K562 (cell line): ENCODE data around the gene RASL12. TPM values are rescaled to one million over a fixed set of nuclear protein-coding genes. Genes with fewer than 3 reads are reported as not detected.

ENCODE experiments used
- ATAC-seq: fragments of 200-7000 bp; cut with Tn5 transposase; 3 replicates; pipeline ENCODE4 v1.9.1; 2020; ENCODE audit warnings: moderate library complexity
- BruUV-seq: library from RNA; stranded (reverse); fragments of 400-500 nt; replicated peaks from 2 replicates; lab custom pipeline; 2021; lab: Mats Ljungman, UMichigan
- CTCF ChIA-PET: fragments of 300-600 bp; formaldehyde crosslinking; extraction: SDS; loops from one replicate; lab custom pipeline; 2021; ENCODE audit warnings: low intra/inter-chr PET ratio; lab: Yijun Ruan, JAX
- POLR2A ChIA-PET: fragments of 300-600, 350-650 bp; sonication (Branson Sonifier 250); formaldehyde crosslinking; extraction: SDS; loops from one replicate; lab custom pipeline; 2021; ENCODE audit warnings: antibody characterized with exemption, inconsistent platforms; lab: Yijun Ruan, JAX
- DNase-seq, 4 experiments: peaks; one replicate each; pipeline versions ENCODE4 v3.0.0 to v3.0.0-alpha.2; 2011 to 2018; ENCODE audit warnings: low spot score in 3 of 4, mixed read lengths in 3 of 4; ENCODE audit errors: extremely low read depth in 1 of 4
- FAIRE-seq: peaks from 2 replicates; lab custom pipeline; 2011; peaks lifted over from hg19 to GRCh38; lab: Jason Lieb, UNC
- H2AFZ ChIP-seq: 2 replicates; pipeline ENCODE4 v1.6.0; 2011; ENCODE audit warnings: low read depth, low read length, control low read depth, inconsistent platforms
- H3K27ac ChIP-seq: fragments of 200-600 bp; 3 replicates; pipeline ENCODE4 v1.8.0; 2011; ENCODE audit warnings: low read depth, mild to moderate bottlenecking, control low read depth, inconsistent platforms, low read length, moderate library complexity, mixed read lengths; ENCODE audit errors: extremely low read depth
- H3K27me3 ChIP-seq, 2 experiments: fragments of 300-600 bp in 1 of 2; 2 replicates in 1 of 2; 3 replicates in 1 of 2; pipeline versions ENCODE4 v1.6.0 to v1.8.0; 2011; ENCODE audit warnings: inconsistent platforms in 2 of 2, low read length in 2 of 2, mild to moderate bottlenecking in 1 of 2, mixed read lengths in 1 of 2, moderate library complexity in 1 of 2; ENCODE audit not compliant: control insufficient read depth in 2 of 2, insufficient read depth in 2 of 2
- H3K36me3 ChIP-seq: fragments of 300-600 bp; 3 replicates; pipeline ENCODE4 v1.8.0; 2011; ENCODE audit warnings: mild to moderate bottlenecking, low read length, inconsistent platforms; ENCODE audit not compliant: control insufficient read depth, insufficient read depth
- H3K4me1 ChIP-seq, 2 experiments: fragments of 200-600 bp in 1 of 2; replicated peaks in 1 of 2; 2 replicates in 1 of 2; 3 replicates in 1 of 2; pipeline versions ENCODE4 v1.5.1 to v1.8.0; 2011; ENCODE audit warnings: inconsistent platforms in 2 of 2, low read length in 2 of 2, mild to moderate bottlenecking in 1 of 2, mixed read lengths in 1 of 2, moderate library complexity in 1 of 2; ENCODE audit not compliant: control insufficient read depth in 2 of 2, insufficient read depth in 2 of 2
- H3K4me2 ChIP-seq: 2 replicates; pipeline ENCODE4 v1.6.1; 2011; ENCODE audit warnings: low read length, control low read depth, inconsistent platforms, mixed read lengths; ENCODE audit not compliant: insufficient read depth
- H3K4me3 ChIP-seq: fragments of 200-600 bp; sonication (generic), shearing (Covaris generic); 2 replicates; pipeline ENCODE4 v1.5.1; 2016; ENCODE audit warnings: control low read depth, inconsistent platforms
- H3K79me2 ChIP-seq: fragments of 200-600 bp; 3 replicates; pipeline ENCODE4 v1.8.0; 2011; ENCODE audit warnings: low read length, inconsistent platforms; ENCODE audit not compliant: control insufficient read depth, insufficient read depth
- H3K9ac ChIP-seq, 2 experiments: 2 replicates each; pipeline versions ENCODE4 v1.6.0 to v1.6.1; 2011; ENCODE audit warnings: low read depth in 2 of 2, low read length in 2 of 2, control low read depth in 1 of 2, inconsistent platforms in 1 of 2, mild to moderate bottlenecking in 1 of 2, mixed read lengths in 1 of 2; ENCODE audit not compliant: insufficient read depth in 1 of 2
- H3K9me1 ChIP-seq: one replicate; pipeline ENCODE4 v1.6.0; 2011; ENCODE audit warnings: inconsistent platforms, mild to moderate bottlenecking, low read length, moderate library complexity; ENCODE audit not compliant: control insufficient read depth, insufficient read depth
- H3K9me3 ChIP-seq: replicated peaks from 2 replicates; pipeline ENCODE4 v1.5.1; 2011; ENCODE audit warnings: low read depth, low read length, inconsistent platforms; ENCODE audit not compliant: control insufficient read depth, insufficient read depth
- H4K20me1 ChIP-seq: replicated peaks from 2 replicates; pipeline ENCODE4 v1.6.1; 2011; ENCODE audit warnings: low read length, inconsistent platforms, mixed read lengths; ENCODE audit not compliant: control insufficient read depth, insufficient read depth
- ATF7 ChIP-seq: fragments of 450-650 bp; IDR thresholded peaks from 2 replicates; pipeline ENCODE4 v1.7.1; 2014; ENCODE audit warnings: mild to moderate bottlenecking, moderate library complexity
- BCL6 ChIP-seq: fragments of 250-450 bp; sonication (Bioruptor Pico); IDR thresholded peaks from 2 replicates; pipeline ENCODE4 v1.4.0; 2020
- CBX2 ChIP-seq: fragments of 200-600 bp; sonication (generic); IDR thresholded peaks from one replicate; pipeline ENCODE4 v1.6.1; 2012; ENCODE audit warnings: mild to moderate bottlenecking, low read length, inconsistent platforms; ENCODE audit not compliant: insufficient read depth, poor library complexity, severe bottlenecking
- CGGBP1 ChIP-seq: fragments of 250-450 bp; sonication (Bioruptor Pico); IDR thresholded peaks from 2 replicates; pipeline ENCODE4 v1.9.0; 2021; ENCODE audit warnings: mild to moderate bottlenecking
- ELF1 ChIP-seq: fragments of 200-800 bp; sonication (Bioruptor generic); IDR thresholded peaks from 2 replicates; pipeline ENCODE4 v1.6.1; 2016; ENCODE audit warnings: missing genetic modification characterization, missing compliant biosample characterization
- KAT2B ChIP-seq: IDR thresholded peaks from one replicate; pipeline ENCODE4 v1.6.1; 2012; ENCODE audit warnings: low read depth, mild to moderate bottlenecking, control low read depth, inconsistent platforms, low read length, moderate library complexity
- KAT7 ChIP-seq: sonication (generic); formaldehyde crosslinking; IDR thresholded peaks from 2 replicates; pipeline ENCODE4 v1.8.0; 2022; ENCODE audit warnings: missing genetic modification reagents, mild to moderate bottlenecking, borderline replicate concordance
- KDM1A ChIP-seq, 2 experiments: fragments of 450-650 bp; IDR thresholded peaks; 2 replicates each; pipeline ENCODE4 v1.6.1; 2016; ENCODE audit warnings: mild to moderate bottlenecking in 2 of 2
- PHB2 ChIP-seq: fragments of 450-650 bp; IDR thresholded peaks from 2 replicates; pipeline ENCODE4 v1.6.1; 2017; ENCODE audit warnings: low read depth
- SMAD4 ChIP-seq: fragments of 250-450 bp; sonication (Bioruptor Pico); conservative IDR thresholded peaks from 2 replicates; pipeline ENCODE4 v1.8.0; 2021; ENCODE audit warnings: inconsistent platforms, mild to moderate bottlenecking, moderate library complexity
- SNRNP70 ChIP-seq: fragments of 200-400 bp; formaldehyde crosslinking; optimal IDR thresholded peaks from 2 replicates; pipeline ENCODE3; 2017; ENCODE audit warnings: low read depth, low read length
- WGBS: fragments of 100-300 bp; shearing (Covaris generic); methylation state at CpG from one replicate; pipeline ENCODE4 v1.1.6; 2016; ENCODE audit warnings: low coverage, mixed read lengths; ENCODE audit not compliant: insufficient coverage; ENCODE audit errors: missing lambda C conversion rate; 5-methylcytosine and 5-hydroxymethylcytosine counted together
- in situ Hi-C: fragments of 300-500 bp; cut with MboI; formaldehyde crosslinking; loops from 4 replicates; pipeline ENCODE4 v1.15.0; 2018; ENCODE audit warnings: inconsistent platforms, mixed read lengths
- intact Hi-C: fragments of 100-400 bp; cut with micrococcal nuclease; formaldehyde crosslinking; loops from 2 replicates; pipeline ENCODE4 v1.14.2; 2022
- polyA plus RNA-seq, 8 experiments: library from polyadenylated mRNA; depleted of rRNA in 4 of 8; stranded (reverse) in 5 of 8; unstranded in 3 of 8; fragments of >200 nt; fragmentation: Nextera tagmentation in 2 of 8; fragmentation: Illumina TruSeq in 1 of 8; extraction: Ambion mirVana in 2 of 8; extraction: Trizol in 1 of 8; gene quantifications; 2 replicates each; pipeline versions ENCODE4 v1.2.1 to v1.2.3, GENCODE V29; 2011 to 2014; ENCODE audit warnings: inconsistent platforms in 1 of 8, missing spikeins in 1 of 8
- total RNA-seq, 7 experiments: library from RNA; depleted of rRNA in 6 of 7; stranded (reverse); fragments of >200 nt in 6 of 7; fragmentation: Illumina TruSeq in 2 of 7; extraction: Trizol in 2 of 7; gene quantifications; 2 replicates each; pipeline versions ENCODE4 v1.2.1 to v1.2.3, GENCODE V29; 2011 to 2021; ENCODE audit warnings: low replicate concordance in 1 of 7
- TF ChIP-seq, protein P1 (sequence below), 2 experiments: fragments of 450-650 bp in 1 of 2; sonication (generic) in 1 of 2; formaldehyde crosslinking in 1 of 2; IDR thresholded peaks in 1 of 2; conservative IDR thresholded peaks in 1 of 2; 2 replicates each; pipeline versions ENCODE4 v1.6.1 to v1.8.1; 2016 to 2023; ENCODE audit warnings: mild to moderate bottlenecking in 2 of 2, moderate library complexity in 2 of 2, inconsistent platforms in 1 of 2, missing genetic modification reagents in 1 of 2
- TF ChIP-seq, protein P2 (sequence below): sonication (generic); formaldehyde crosslinking; IDR thresholded peaks from 2 replicates; pipeline ENCODE4 v1.8.1; 2023; ENCODE audit warnings: mild to moderate bottlenecking, missing genetic modification reagents, moderate library complexity
- TF ChIP-seq, protein P3 (sequence below): fragments of 450-650 bp; IDR thresholded peaks from 2 replicates; pipeline ENCODE4 v1.6.1; 2016; ENCODE audit warnings: borderline replicate concordance

The RASL12 gene
- total and polyA plus RNA-seq, 9 of the 15 experiments (the other 6 are each of a cell fraction or from before 2014, with no cell fraction given) = not detected

- TF ChIP-seq CBX2 = no peak
- no peak for TF ChIP-seq SMAD4 (CRISPR knock-in tag)
These were observed 27.9 kb upstream of the RASL12 start (continued) for GRCh38 chr15:65095747-65096104.

GRCh38 chr15:65095011-65095746, 27.4 kb upstream of the RASL12 start:
- no TSS peak for BruUV-seq
- FAIRE-seq (no peak), DNase-seq (no peak), ATAC-seq (peak; percentile 35; the same call in 1 of the 3 replicates)
- Histone ChIP-seq H2AFZ (no peak overlapping the region), H3K27me3 (no peaks in the 10 kb centered on the region; a peak in 2 of 5 replicates), H3K79me2 (no peaks in the 10 kb centered on the region), H3K27ac (no peak overlapping the region), H3K9me1 (no peaks in the 10 kb centered on the region), H3K36me3 (peaks cover 15% of the 10 kb centered on the region; the same call in 2 of the 3 replicates), H3K9me3 (no peaks in the 10 kb centered on the region), H3K4me3 (no peak overlapping the region), H4K20me1 (no peaks in the 10 kb centered on the region), H3K4me1 (peaks cover 0 to 5% of the 10 kb centered on the region in 2 experiments; a peak in 1 of 5 replicates), H3K9ac (peak overlapping the region in 1 of 2 experiments; percentile 33; a peak in 1 of 4 replicates), H3K4me2 (no peak overlapping the region)
- intact Hi-C loops = no loop called here
- in situ Hi-C loops = no loop called here
- WGBS = 31% methylated on average over 5 of the region's 5 CpGs
- POLR2A ChIA-PET = interaction anchor here (0.6 to 1.4 kb wide), 4 partner anchors 9 to 210 kb away, joined by 3 to 4 read pairs (median 3); partner anchors contain the start of gene RNU5B-1
- TF ChIP-seq, protein P1, sequence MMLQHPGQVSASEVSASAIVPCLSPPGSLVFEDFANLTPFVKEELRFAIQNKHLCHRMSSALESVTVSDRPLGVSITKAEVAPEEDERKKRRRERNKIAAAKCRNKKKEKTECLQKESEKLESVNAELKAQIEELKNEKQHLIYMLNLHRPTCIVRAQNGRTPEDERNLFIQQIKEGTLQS (IDR thresholded peaks at IDR 0.05) = peak; percentile 66
- TF ChIP-seq, protein P1 (CRISPR knock-in tag; conservative IDR thresholded peaks at IDR 0.05) = no peak
- TF ChIP-seq SNRNP70 = peak; percentile 21
- TF ChIP-seq KDM1A (IDR thresholded peaks at IDR 0.05) = 0 out of 4 replicates have a peak, but pooled peaks of 1 of the 2 experiments have one; percentile 8
- no peak for TF ChIP-seq CGGBP1 (CRISPR knock-in tag)
- no peak for TF ChIP-seq BCL6 (CRISPR knock-in tag)
- no peak for TF ChIP-seq KAT2B
- TF ChIP-seq, protein P2, sequence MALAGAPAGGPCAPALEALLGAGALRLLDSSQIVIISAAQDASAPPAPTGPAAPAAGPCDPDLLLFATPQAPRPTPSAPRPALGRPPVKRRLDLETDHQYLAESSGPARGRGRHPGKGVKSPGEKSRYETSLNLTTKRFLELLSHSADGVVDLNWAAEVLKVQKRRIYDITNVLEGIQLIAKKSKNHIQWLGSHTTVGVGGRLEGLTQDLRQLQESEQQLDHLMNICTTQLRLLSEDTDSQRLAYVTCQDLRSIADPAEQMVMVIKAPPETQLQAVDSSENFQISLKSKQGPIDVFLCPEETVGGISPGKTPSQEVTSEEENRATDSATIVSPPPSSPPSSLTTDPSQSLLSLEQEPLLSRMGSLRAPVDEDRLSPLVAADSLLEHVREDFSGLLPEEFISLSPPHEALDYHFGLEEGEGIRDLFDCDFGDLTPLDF (CRISPR knock-in tag) = no peak
- no peak for TF ChIP-seq PHB2
- no peak for TF ChIP-seq ELF1
- TF ChIP-seq ATF7 = 0 out of 2 replicates have a peak, but pooled peaks have one; percentile 37
- TF ChIP-seq, protein P3, sequence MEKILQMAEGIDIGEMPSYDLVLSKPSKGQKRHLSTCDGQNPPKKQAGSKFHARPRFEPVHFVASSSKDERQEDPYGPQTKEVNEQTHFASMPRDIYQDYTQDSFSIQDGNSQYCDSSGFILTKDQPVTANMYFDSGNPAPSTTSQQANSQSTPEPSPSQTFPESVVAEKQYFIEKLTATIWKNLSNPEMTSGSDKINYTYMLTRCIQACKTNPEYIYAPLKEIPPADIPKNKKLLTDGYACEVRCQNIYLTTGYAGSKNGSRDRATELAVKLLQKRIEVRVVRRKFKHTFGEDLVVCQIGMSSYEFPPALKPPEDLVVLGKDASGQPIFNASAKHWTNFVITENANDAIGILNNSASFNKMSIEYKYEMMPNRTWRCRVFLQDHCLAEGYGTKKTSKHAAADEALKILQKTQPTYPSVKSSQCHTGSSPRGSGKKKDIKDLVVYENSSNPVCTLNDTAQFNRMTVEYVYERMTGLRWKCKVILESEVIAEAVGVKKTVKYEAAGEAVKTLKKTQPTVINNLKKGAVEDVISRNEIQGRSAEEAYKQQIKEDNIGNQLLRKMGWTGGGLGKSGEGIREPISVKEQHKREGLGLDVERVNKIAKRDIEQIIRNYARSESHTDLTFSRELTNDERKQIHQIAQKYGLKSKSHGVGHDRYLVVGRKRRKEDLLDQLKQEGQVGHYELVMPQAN = no peak
- no peak for TF ChIP-seq KAT7 (CRISPR knock-in tag)
- CTCF ChIA-PET = no interaction called here
